PC-9 (cell line): ENCODE data around the gene NKX2-1.

Experiments
- CTCF ChIP-seq: fragments of 200-600 bp; sonication (generic); conservative IDR thresholded peaks from 2 replicates; pipeline ENCODE4 v1.6.1; 2017; ENCODE audit warnings: mixed run types, antibody characterized with exemption, mild to moderate bottlenecking, moderate library complexity
- EZH2 ChIP-seq: fragments of 200-600 bp; sonication (generic); IDR thresholded peaks from 2 replicates; pipeline ENCODE4 v1.8.0; 2017; ENCODE audit warnings: antibody characterized with exemption, low read depth

DNA sequence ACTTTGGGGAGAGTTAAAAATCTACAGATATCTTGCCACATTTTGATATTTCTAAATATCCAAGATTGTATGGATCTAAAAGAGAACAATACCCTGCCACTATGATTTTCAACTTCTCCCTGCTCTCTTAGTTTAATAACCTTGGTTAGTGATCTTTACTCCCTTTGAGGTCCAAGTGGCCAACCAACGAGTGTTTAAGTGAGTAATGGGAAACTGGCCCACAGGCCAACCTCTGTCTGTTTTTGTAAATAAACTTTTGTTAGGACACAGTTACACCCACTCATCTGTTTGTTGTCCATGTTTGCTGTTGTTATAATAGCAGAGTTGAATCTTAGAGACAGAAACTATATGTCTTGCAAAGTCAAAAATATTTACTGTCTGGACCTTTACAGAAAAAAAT is 30.9 kb upstream of the NKX2-1 start:
- no peak for TF ChIP-seq CTCF
- TF ChIP-seq EZH2 = no peak
